T-helper 9 cell (primary cell): Measurements from ENCODE around the gene CAPN3.

Experiments used
- DNase-seq: peaks from one replicate; pipeline ENCODE4 v3.0.0-alpha.2; 2020

Gene CAPN3

GRCh38 chr15:42401544-42402454 is 42.5 kb downstream of the CAPN3 start:
- no peak for DNase-seq

GRCh38 chr15:42402455-42403205 is 43.3 kb downstream of the CAPN3 start:
- no peak for DNase-seq

- DNase-seq = no peak
Observed at GRCh38 chr15:42403389-42403788, 44.1 kb downstream of the CAPN3 start.

GRCh38 chr15:42404461-42405235 is 45.3 kb downstream of the CAPN3 start:
- DNase-seq = no peak

GRCh38 chr15:42405863-42406482 is 46.7 kb downstream of the CAPN3 start:
- DNase-seq = no peak

GRCh38 chr15:42408178-42408577 is 48.9 kb downstream of the CAPN3 start:
- DNase-seq = no peak

- no peak for DNase-seq
Observed at GRCh38 chr15:42409011-42409410, 49.7 kb downstream of the CAPN3 start.

GRCh38 chr15:42411884-42412283 is 52.6 kb downstream of the CAPN3 start:
- no peak for DNase-seq

GRCh38 chr15:42413920-42414319 is 54.6 kb downstream of the CAPN3 start:
- DNase-seq = no peak

- DNase-seq = no peak
Observed at GRCh38 chr15:42419369-42419768, 60.1 kb downstream of the CAPN3 start.

GRCh38 chr15:42421376-42421775 is 62.1 kb downstream of the CAPN3 start:
- no peak for DNase-seq

GRCh38 chr15:42427429-42428223 is 68.3 kb downstream of the CAPN3 start:
- no peak for DNase-seq

- no peak for DNase-seq
Observed at GRCh38 chr15:42444415-42445063, 85.2 kb downstream of the CAPN3 start.

GRCh38 chr15:42445551-42445950 is 86.2 kb downstream of the CAPN3 start:
- DNase-seq = no peak

GRCh38 chr15:42447599-42447998 is 88.3 kb downstream of the CAPN3 start:
- DNase-seq = no peak

- no peak for DNase-seq
Observed at GRCh38 chr15:42448281-42448680, 89.0 kb downstream of the CAPN3 start.

GRCh38 chr15:42449770-42450424 is 90.6 kb downstream of the CAPN3 start:
- no peak for DNase-seq

- DNase-seq = no peak
Observed at GRCh38 chr15:42450425-42450790, 91.1 kb downstream of the CAPN3 start.

- DNase-seq = no peak
Observed at GRCh38 chr15:42453826-42454225, 94.5 kb downstream of the CAPN3 start.

GRCh38 chr15:42456531-42456930 is 97.2 kb downstream of the CAPN3 start:
- no peak for DNase-seq

- DNase-seq = no peak
Observed at GRCh38 chr15:42456971-42457370, 97.7 kb downstream of the CAPN3 start.
